GM23248 (cell line): ENCODE results near the gene KDM4F.

ENCODE experiments used
- EZH2 ChIP-seq: fragments of 200-600 bp; sonication (generic); IDR thresholded peaks from 2 replicates; pipeline ENCODE4 v1.6.1; 2018; ENCODE audit warnings: antibody characterized with exemption, mild to moderate bottlenecking; ENCODE audit not compliant: insufficient read depth, poor library complexity, severe bottlenecking
- EZH2phosphoT487 ChIP-seq: fragments of 200-600 bp; sonication (generic); IDR thresholded peaks from 2 replicates; pipeline ENCODE4 v1.6.1; 2018; ENCODE audit warnings: antibody characterized with exemption, moderate library complexity, mild to moderate bottlenecking, low read depth; ENCODE audit not compliant: insufficient read depth

- TF ChIP-seq EZH2 = no peak
- no peak for TF ChIP-seq EZH2phosphoT487
Observed at GRCh38 chr11:95024958-95025357, 24.3 kb upstream of the KDM4F start, which contains the start of gene KDM4E.
